Measurements from ENCODE around the gene MFSD1.

DNA sequence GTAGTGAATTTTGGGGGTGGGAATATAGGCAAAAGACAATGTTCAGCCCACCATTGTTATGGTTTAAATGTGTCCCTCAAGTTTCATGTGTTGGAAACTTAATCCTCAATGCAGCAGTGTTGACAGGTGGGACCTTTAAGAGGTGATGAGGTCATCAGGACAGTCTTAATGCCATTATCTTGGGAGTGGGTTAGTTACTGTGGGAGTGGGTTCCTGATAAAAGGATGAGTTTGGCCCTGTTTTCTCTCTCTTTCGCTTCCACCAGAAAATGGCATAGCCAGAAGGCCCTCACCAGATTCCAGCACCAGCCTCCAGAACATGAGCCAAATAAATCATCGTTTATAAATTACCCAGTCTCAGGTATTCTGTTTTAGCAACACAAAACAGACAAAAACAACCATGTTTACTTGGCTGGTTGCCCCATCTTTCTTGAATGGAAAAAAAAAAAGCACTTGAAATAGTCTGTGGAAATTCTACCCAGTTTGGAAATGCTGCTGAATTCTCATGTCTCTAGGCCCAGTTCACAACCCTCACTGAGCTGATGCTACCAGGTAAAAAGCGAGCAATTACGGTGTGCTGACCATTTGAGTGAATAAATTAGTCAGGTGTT, 31.0 kb upstream of the MFSD1 start:
- no peak for TF ChIP-seq PTBP1 (IDR thresholded peaks at IDR 0.05; ENCODE audit: low read depth, low read length)
- TF ChIP-seq TAF1 (IDR thresholded peaks at IDR 0.05; ENCODE audit: control insufficient read depth, extremely low read depth, insufficient read depth, low read length, severe bottlenecking): no peak
- no peak for TF ChIP-seq EZH2 (IDR thresholded peaks at IDR 0.05; ENCODE audit: borderline replicate concordance, low read depth, low read length)
- TF ChIP-seq PHF21A (IDR thresholded peaks at IDR 0.05; ENCODE audit: borderline replicate concordance, low read depth): no peak
- TF ChIP-seq POLR2AphosphoS5 (IDR thresholded peaks at IDR 0.05; ENCODE audit: control insufficient read depth, insufficient read depth, low read depth, low read length): no peak
- TF ChIP-seq, protein P1, sequence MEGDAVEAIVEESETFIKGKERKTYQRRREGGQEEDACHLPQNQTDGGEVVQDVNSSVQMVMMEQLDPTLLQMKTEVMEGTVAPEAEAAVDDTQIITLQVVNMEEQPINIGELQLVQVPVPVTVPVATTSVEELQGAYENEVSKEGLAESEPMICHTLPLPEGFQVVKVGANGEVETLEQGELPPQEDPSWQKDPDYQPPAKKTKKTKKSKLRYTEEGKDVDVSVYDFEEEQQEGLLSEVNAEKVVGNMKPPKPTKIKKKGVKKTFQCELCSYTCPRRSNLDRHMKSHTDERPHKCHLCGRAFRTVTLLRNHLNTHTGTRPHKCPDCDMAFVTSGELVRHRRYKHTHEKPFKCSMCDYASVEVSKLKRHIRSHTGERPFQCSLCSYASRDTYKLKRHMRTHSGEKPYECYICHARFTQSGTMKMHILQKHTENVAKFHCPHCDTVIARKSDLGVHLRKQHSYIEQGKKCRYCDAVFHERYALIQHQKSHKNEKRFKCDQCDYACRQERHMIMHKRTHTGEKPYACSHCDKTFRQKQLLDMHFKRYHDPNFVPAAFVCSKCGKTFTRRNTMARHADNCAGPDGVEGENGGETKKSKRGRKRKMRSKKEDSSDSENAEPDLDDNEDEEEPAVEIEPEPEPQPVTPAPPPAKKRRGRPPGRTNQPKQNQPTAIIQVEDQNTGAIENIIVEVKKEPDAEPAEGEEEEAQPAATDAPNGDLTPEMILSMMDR (IDR thresholded peaks at IDR 0.05 in 2 of 3, conservative IDR thresholded peaks at IDR 0.05 in 1 of 3; ENCODE audit: insufficient read depth in 2 of 3, low read depth in 1 of 3, low read length in 3 of 3): no peak
- no peak for TF ChIP-seq HNRNPLL (IDR thresholded peaks at IDR 0.05; ENCODE audit: low read depth, low read length, poor library complexity, severe bottlenecking)
- no peak for TF ChIP-seq EP300 (IDR thresholded peaks at IDR 0.05; ENCODE audit: low read length)
- no peak for TF ChIP-seq CXXC5 (CRISPR knock-in tag; IDR thresholded peaks at IDR 0.05)
- no peak for TF ChIP-seq RFX5 (IDR thresholded peaks at IDR 0.05; ENCODE audit: low read depth, low read length)

Measured in K562 (cell line).